HEK293 (cell line): ENCODE measurements around the gene PSMF1.

Experiments
- CTCF ChIA-PET: fragments of 350-600 bp; formaldehyde crosslinking; extraction: SDS; loops from one replicate; lab custom pipeline; 2021; ENCODE audit warnings: antibody characterized with exemption; lab: Yijun Ruan, JAX
- POLR2A ChIA-PET: fragments of 300-600 bp; formaldehyde crosslinking; extraction: SDS; loops from one replicate; lab custom pipeline; 2020; ENCODE audit warnings: antibody characterized with exemption, inconsistent platforms; lab: Yijun Ruan, JAX
- H3K27ac ChIP-seq: fragments of 200-500 bp; sonication (Bioruptor generic); 2 replicates; pipeline ENCODE4 v1.5.1; 2014; ENCODE audit warnings: low read depth, low read length, control low read depth, inconsistent platforms; ENCODE audit errors: extremely low read depth
- H3K36me3 ChIP-seq, 2 experiments: fragments of 200-500 bp in 1 of 2; sonication (Bioruptor generic) in 1 of 2; 1 replicate in 1 of 2; 2 replicates in 1 of 2; pipeline ENCODE4 v1.5.1; 2014 to 2017; ENCODE audit warnings: inconsistent platforms in 2 of 2, low read length in 2 of 2; ENCODE audit not compliant: control insufficient read depth in 2 of 2, insufficient read depth in 1 of 2
- H3K4me1 ChIP-seq: fragments of 200-500 bp; sonication (Bioruptor generic); 2 replicates; pipeline ENCODE4 v1.5.1; 2014; ENCODE audit warnings: mild to moderate bottlenecking, low read length, inconsistent platforms; ENCODE audit not compliant: control insufficient read depth, insufficient read depth
- H3K4me3 ChIP-seq: 2 replicates; pipeline ENCODE4 v1.5.1; 2011; ENCODE audit warnings: low read depth, mild to moderate bottlenecking, control low read depth, low read length, moderate library complexity
- H3K9me3 ChIP-seq: fragments of 200-500 bp; sonication (Bioruptor generic); 2 replicates; pipeline ENCODE4 v1.5.1; 2014; ENCODE audit warnings: low read depth, low read length, inconsistent platforms; ENCODE audit not compliant: control insufficient read depth, insufficient read depth
- BCL11B ChIP-seq: fragments of 450-650 bp; formaldehyde crosslinking; IDR thresholded peaks from 2 replicates; pipeline ENCODE4 v1.5.1; 2016; ENCODE audit warnings: low read depth, missing biosample characterization, missing genetic modification characterization
- GLI2 ChIP-seq: fragments of 450-650 bp; formaldehyde crosslinking; IDR thresholded peaks from 2 replicates; pipeline ENCODE4; 2017; ENCODE audit warnings: missing biosample characterization, missing genetic modification characterization, low read depth, borderline replicate concordance
- GLIS1 ChIP-seq: fragments of 450-650 bp; formaldehyde crosslinking; IDR thresholded peaks from 2 replicates; pipeline ENCODE4 v1.5.1; 2016; ENCODE audit warnings: missing biosample characterization, missing genetic modification characterization
- HOXA7 ChIP-seq: sonication (generic); formaldehyde crosslinking; IDR thresholded peaks from 2 replicates; pipeline ENCODE4 v1.8.1; 2022; ENCODE audit warnings: missing genetic modification reagents, borderline replicate concordance
- IKZF3 ChIP-seq: fragments of 450-650 bp; IDR thresholded peaks from 2 replicates; pipeline ENCODE4 v1.5.0; 2018; ENCODE audit warnings: missing biosample characterization, mild to moderate bottlenecking, missing genetic modification characterization, moderate library complexity
- KLF10 ChIP-seq: fragments of 450-650 bp; IDR thresholded peaks from 2 replicates; pipeline ENCODE4 v1.5.1; 2018; ENCODE audit warnings: missing biosample characterization, mild to moderate bottlenecking, missing genetic modification characterization
- KLF7 ChIP-seq: fragments of 450-650 bp; formaldehyde crosslinking; IDR thresholded peaks from 2 replicates; pipeline ENCODE4 v1.5.1; 2016; ENCODE audit warnings: missing biosample characterization, missing genetic modification characterization, borderline replicate concordance
- KLF9 ChIP-seq: fragments of 450-650 bp; formaldehyde crosslinking; IDR thresholded peaks from 2 replicates; pipeline ENCODE4 v1.5.1; 2016; ENCODE audit warnings: missing biosample characterization, missing genetic modification characterization, low read depth
- MYNN ChIP-seq: fragments of 450-650 bp; formaldehyde crosslinking; IDR thresholded peaks from 2 replicates; pipeline ENCODE4 v1.5.1; 2016; ENCODE audit warnings: missing biosample characterization, missing genetic modification characterization, borderline replicate concordance
- PRDM1 ChIP-seq: fragments of 450-650 bp; formaldehyde crosslinking; IDR thresholded peaks from 2 replicates; pipeline ENCODE4; 2016; ENCODE audit warnings: missing biosample characterization, missing genetic modification characterization
- PRDM10 ChIP-seq: fragments of 450-650 bp; formaldehyde crosslinking; IDR thresholded peaks from 2 replicates; pipeline ENCODE4 v1.5.1; 2016; ENCODE audit warnings: missing biosample characterization, missing genetic modification characterization
- SP7 ChIP-seq: fragments of 450-650 bp; formaldehyde crosslinking; IDR thresholded peaks from 2 replicates; pipeline ENCODE4 v1.5.1; 2016; ENCODE audit warnings: missing biosample characterization, missing genetic modification characterization
- TCF7L2 ChIP-seq: IDR thresholded peaks from 2 replicates; pipeline ENCODE4 v1.6.1; 2011; ENCODE audit warnings: low read depth, mild to moderate bottlenecking, inconsistent platforms, low read length, moderate library complexity, borderline replicate concordance
- WT1 ChIP-seq: fragments of 450-650 bp; formaldehyde crosslinking; IDR thresholded peaks from 2 replicates; pipeline ENCODE4 v1.5.1; 2016; ENCODE audit warnings: missing biosample characterization, missing genetic modification characterization
- YY2 ChIP-seq: fragments of 450-650 bp; formaldehyde crosslinking; IDR thresholded peaks from 2 replicates; pipeline ENCODE4 v1.5.1; 2016; ENCODE audit warnings: missing biosample characterization, missing genetic modification characterization
- ZFHX2 ChIP-seq: fragments of 450-650 bp; formaldehyde crosslinking; conservative IDR thresholded peaks from 2 replicates; pipeline ENCODE4 v1.5.1; 2016; ENCODE audit warnings: missing biosample characterization, missing genetic modification characterization
- ZFP69B ChIP-seq: fragments of 450-650 bp; formaldehyde crosslinking; IDR thresholded peaks from 2 replicates; pipeline ENCODE4 v1.5.1; 2016; ENCODE audit warnings: missing biosample characterization, missing genetic modification characterization
- ZNF148 ChIP-seq: fragments of 450-650 bp; formaldehyde crosslinking; IDR thresholded peaks from 2 replicates; pipeline ENCODE4 v1.5.0; 2017; ENCODE audit warnings: missing biosample characterization, missing genetic modification characterization, borderline replicate concordance
- ZNF19 ChIP-seq: fragments of 450-650 bp; formaldehyde crosslinking; IDR thresholded peaks from 2 replicates; pipeline ENCODE4; 2016; ENCODE audit warnings: missing biosample characterization, missing genetic modification characterization, low read depth
- ZNF280C ChIP-seq: fragments of 450-650 bp; formaldehyde crosslinking; IDR thresholded peaks from 2 replicates; pipeline ENCODE4 v1.5.1; 2016; ENCODE audit warnings: missing biosample characterization, missing genetic modification characterization
- ZNF366 ChIP-seq: fragments of 450-650 bp; formaldehyde crosslinking; conservative IDR thresholded peaks from 2 replicates; pipeline ENCODE4 v1.5.1; 2016; ENCODE audit warnings: missing biosample characterization, missing genetic modification characterization
- ZNF416 ChIP-seq: fragments of 450-650 bp; formaldehyde crosslinking; IDR thresholded peaks from 2 replicates; pipeline ENCODE4 v1.5.1; 2016; ENCODE audit warnings: missing biosample characterization, missing genetic modification characterization
- ZNF521 ChIP-seq: fragments of 450-650 bp; formaldehyde crosslinking; IDR thresholded peaks from 2 replicates; pipeline ENCODE4 v1.5.1; 2017; ENCODE audit warnings: missing biosample characterization, mild to moderate bottlenecking, missing genetic modification characterization
- ZNF670 ChIP-seq: fragments of 450-650 bp; formaldehyde crosslinking; IDR thresholded peaks from 2 replicates; pipeline ENCODE4 v1.5.1; 2016; ENCODE audit warnings: missing biosample characterization, missing genetic modification characterization, low read depth
- ZNF785 ChIP-seq: fragments of 450-650 bp; formaldehyde crosslinking; IDR thresholded peaks from 2 replicates; pipeline ENCODE4 v1.5.1; 2016; ENCODE audit warnings: missing biosample characterization, missing genetic modification characterization
- ZXDB ChIP-seq: fragments of 450-650 bp; formaldehyde crosslinking; IDR thresholded peaks from 2 replicates; pipeline ENCODE4 v1.5.1; 2016; ENCODE audit warnings: missing biosample characterization, missing genetic modification characterization

Gene PSMF1

GRCh38 chr20:1154691-1155090, 36.3 kb downstream of the PSMF1 start (continued):
- TF ChIP-seq ZNF280C: no peak
- no peak for TF ChIP-seq GLIS1 (tag by site-specific recombination)
- no peak for TF ChIP-seq BCL11B (tag by site-specific recombination)
- TF ChIP-seq SP7 (tag by site-specific recombination): no peak

- ChIA-PET CTCF (interaction anchor here (0.8 kb wide), 1 partner anchor 262 kb away, joined by 4 read pairs; no protein-coding TSS in a partner anchor), POLR2A (no interaction called here)
- peaks cover 0 to 51% of the 10 kb centered on the region in 2 experiments for H3K36me3 ChIP-seq
- H3K4me1 ChIP-seq: no peaks in the 10 kb centered on the region
- H3K4me3 ChIP-seq: no peak overlapping the region
- no peak overlapping the region for H3K27ac ChIP-seq
- TF ChIP-seq ZNF416 (tag by site-specific recombination) (no peak), ZFP69B (tag by site-specific recombination) (no peak), HOXA7 (CRISPR knock-in tag) (no peak), GLI2 (tag by site-specific recombination) (no peak), ZXDB (tag by site-specific recombination) (no peak), KLF9 (no peak), TCF7L2 (no peak), MYNN (tag by site-specific recombination) (no peak), ZNF148 (tag by site-specific recombination) (no peak), ZFHX2 (tag by site-specific recombination) (no peak), KLF7 (no peak), IKZF3 (tag by site-specific recombination) (no peak), ZNF670 (no peak), ZNF785 (no peak)
- no peaks in the 10 kb centered on the region for H3K9me3 ChIP-seq
Measured at GRCh38 chr20:1155342-1155741, 36.9 kb downstream of the PSMF1 start.

- CTCF ChIA-PET: interaction anchor here (0.8 kb wide), 1 partner anchor 26 kb away, joined by 3 read pairs; no protein-coding TSS in a partner anchor
- POLR2A ChIA-PET: no interaction called here
- TF ChIP-seq WT1 (no peak), ZNF366 (tag by site-specific recombination) (no peak), ZNF19 (tag by site-specific recombination) (no peak), KLF10 (tag by site-specific recombination) (no peak), YY2 (no peak), GLIS1 (tag by site-specific recombination) (no peak), ZNF521 (tag by site-specific recombination) (no peak), PRDM1 (tag by site-specific recombination) (no peak), PRDM10 (tag by site-specific recombination) (no peak)
- no peak overlapping the region for H3K27ac ChIP-seq
- H3K4me3 ChIP-seq: no peak overlapping the region
- H3K36me3 ChIP-seq: peaks cover 4 to 63% of the 10 kb centered on the region in 2 experiments
- no peaks in the 10 kb centered on the region for H3K4me1 ChIP-seq
- H3K9me3 ChIP-seq: no peaks in the 10 kb centered on the region
Measured at GRCh38 chr20:1160496-1160895, 42.1 kb downstream of the PSMF1 start.
